HCT116 (cell line): Measurements from ENCODE around the gene ZNF429. TPM values are rescaled to one million over a fixed set of nuclear protein-coding genes. Genes with fewer than 3 reads are reported as not detected.

Experiments used
- ATAC-seq: fragments of 200-7000 bp; cut with Tn5 transposase; 2 replicates; pipeline ENCODE4 v1.9.1; 2020; ENCODE audit warnings: mild to moderate bottlenecking, moderate library complexity
- BruUV-seq: library from RNA; stranded (reverse); fragments of 400-500 nt; replicated peaks from 2 replicates; lab custom pipeline; 2021; lab: Mats Ljungman, UMichigan
- CTCF ChIA-PET: fragments of 300-600 bp; sonication (Branson Sonifier 250); formaldehyde crosslinking; loops from one replicate; lab custom pipeline; 2021; ENCODE audit warnings: antibody characterized with exemption; lab: Charles Lee
- POLR2A ChIA-PET: fragments of 300-600, 350-600 bp; sonication (Branson Sonifier 250); formaldehyde crosslinking; loops from one replicate; lab custom pipeline; 2021; ENCODE audit warnings: antibody characterized with exemption; lab: Charles Lee
- RAD21 ChIA-PET, 2 experiments: fragments of 300-600 bp; sonication (Branson Sonifier 250); formaldehyde crosslinking; loops; one replicate each; lab custom pipeline; 2023; ENCODE audit warnings: low total read pairs in 2 of 2; ENCODE audit not compliant: uncharacterized antibody in 2 of 2, unreplicated experiment in 2 of 2, low non-redundant PET in 1 of 2; lab: Charles Lee
- DNase-seq: peaks from one replicate; pipeline ENCODE4 v3.0.0-alpha.2; 2010; ENCODE audit warnings: low read depth, low spot score
- H2AFZ ChIP-seq: fragments of 200-600 bp; shearing (Covaris generic), sonication (generic); 2 replicates; pipeline ENCODE4 v1.6.1; 2017; ENCODE audit warnings: low read depth, mixed run types, mixed read lengths, antibody characterized with exemption, low read length; ENCODE audit not compliant: poor library complexity, severe bottlenecking
- H3K27ac ChIP-seq: 2 replicates; pipeline ENCODE4 v1.5.1; 2012; ENCODE audit warnings: low read depth, low read length
- H3K27me3 ChIP-seq: fragments of 200-600 bp; sonication (generic); 2 replicates; pipeline ENCODE4 v1.6.1; 2016; ENCODE audit warnings: mixed run types, low read length, mixed read lengths; ENCODE audit not compliant: insufficient read depth
- H3K36me3 ChIP-seq, 2 experiments: fragments of 200-500 bp in 1 of 2; fragments of 200-600 bp in 1 of 2; sonication (Bioruptor generic) in 1 of 2; sonication (generic) in 1 of 2; 2 replicates each; pipeline versions ENCODE4 v1.5.1 to v1.6.1; 2014 to 2016; ENCODE audit warnings: low read length in 2 of 2, inconsistent platforms in 1 of 2, mixed read lengths in 1 of 2, mixed run types in 1 of 2; ENCODE audit not compliant: insufficient read depth in 2 of 2, control insufficient read depth in 1 of 2
- H3K4me1 ChIP-seq, 2 experiments: fragments of 200-600 bp in 1 of 2; sonication (generic) in 1 of 2; 2 replicates each; pipeline versions ENCODE4 v1.5.1 to v1.6.1; 2012 to 2017; ENCODE audit warnings: low read length in 2 of 2, inconsistent platforms in 1 of 2, mild to moderate bottlenecking in 1 of 2, mixed read lengths in 1 of 2, mixed run types in 1 of 2, moderate library complexity in 1 of 2; ENCODE audit not compliant: insufficient read depth in 2 of 2, control insufficient read depth in 1 of 2
- H3K4me2 ChIP-seq: fragments of 200-600 bp; sonication (generic); 2 replicates; pipeline ENCODE4 v1.6.1; 2017; ENCODE audit warnings: mixed run types, low read length, mixed read lengths
- H3K4me3 ChIP-seq, 2 experiments: fragments of 200-600 bp in 1 of 2; sonication (generic) in 1 of 2; replicated peaks in 1 of 2; 2 replicates each; pipeline ENCODE4 v1.5.1; 2011 to 2016; ENCODE audit warnings: low read length in 2 of 2, control low read depth in 1 of 2, low read depth in 1 of 2, mild to moderate bottlenecking in 1 of 2, mixed read lengths in 1 of 2, mixed run types in 1 of 2
- H3K79me2 ChIP-seq: fragments of 200-600 bp; sonication (generic); 2 replicates; pipeline ENCODE4 v1.6.1; 2017; ENCODE audit warnings: mild to moderate bottlenecking, mixed run types, low read length, moderate library complexity, mixed read lengths; ENCODE audit not compliant: insufficient read depth
- H3K9ac ChIP-seq: fragments of 200-600 bp; sonication (generic); 2 replicates; pipeline ENCODE4 v1.6.1; 2016; ENCODE audit warnings: low read length, mixed read lengths
- H3K9me2 ChIP-seq: fragments of 200-600 bp; sonication (generic), shearing (Covaris generic); 2 replicates; pipeline ENCODE4 v1.6.1; 2017; ENCODE audit warnings: mixed run types, mild to moderate bottlenecking, moderate library complexity; ENCODE audit not compliant: insufficient read depth
- H3K9me3 ChIP-seq, 2 experiments: fragments of 200-500 bp in 1 of 2; fragments of 200-600 bp in 1 of 2; sonication (Bioruptor generic) in 1 of 2; sonication (generic) in 1 of 2; 2 replicates each; pipeline ENCODE4 v1.6.1; 2014 to 2017; ENCODE audit warnings: low read length in 2 of 2, mixed read lengths in 2 of 2, inconsistent platforms in 1 of 2, low read depth in 1 of 2, mild to moderate bottlenecking in 1 of 2, mixed run types in 1 of 2, moderate library complexity in 1 of 2; ENCODE audit not compliant: control insufficient read depth in 1 of 2, insufficient read depth in 1 of 2
- H4K20me1 ChIP-seq: fragments of 200-600 bp; sonication (generic), shearing (Covaris generic); 2 replicates; pipeline ENCODE4 v1.6.1; 2017; ENCODE audit warnings: mixed run types, mild to moderate bottlenecking, moderate library complexity; ENCODE audit not compliant: insufficient read depth
- ATF3 ChIP-seq: IDR thresholded peaks from 2 replicates; pipeline ENCODE4 v1.6.1; 2012
- EZH2 ChIP-seq: fragments of 200-600 bp; sonication (generic); IDR thresholded peaks from 2 replicates; pipeline ENCODE4 v1.6.1; 2017; ENCODE audit warnings: antibody characterized with exemption, mixed run types
- EZH2phosphoT487 ChIP-seq: fragments of 200-600 bp; IDR thresholded peaks from 2 replicates; pipeline ENCODE4 v1.6.1; 2018; ENCODE audit warnings: antibody characterized with exemption, borderline replicate concordance
- JUND ChIP-seq: IDR thresholded peaks from 2 replicates; pipeline ENCODE4 v1.6.1; 2012
- MAX ChIP-seq: IDR thresholded peaks from 2 replicates; pipeline ENCODE4 v1.6.1; 2012
- POLR2AphosphoS5 ChIP-seq: IDR thresholded peaks from 2 replicates; pipeline ENCODE4 v1.6.1; 2011; ENCODE audit warnings: mild to moderate bottlenecking, low read depth, low read length, moderate library complexity
- ZBTB33 ChIP-seq: IDR thresholded peaks from 2 replicates; pipeline ENCODE4 v1.6.1; 2011; ENCODE audit warnings: mild to moderate bottlenecking, low read length, moderate library complexity; ENCODE audit not compliant: insufficient replicate concordance; ENCODE audit errors: extremely low read depth
- intact Hi-C: fragments of 100-400 bp; cut with micrococcal nuclease; formaldehyde crosslinking; loops from 2 replicates; pipeline ENCODE4 v1.10.0; 2022
- total RNA-seq: library from RNA; stranded (reverse); gene quantifications from one replicate; pipeline ENCODE4 v1.2.1, GENCODE V29; 2021; ENCODE audit not compliant: unreplicated experiment

ZNF429 gene
- total RNA-seq, 1 experiment from 2014 or later, result 0.42 TPM

GRCh38 chr19:21580818-21581217 lies 75.4 kb downstream of the ZNF429 start:
- BruUV-seq, result no TSS peak
- ATAC-seq (no peak), DNase-seq (no peak)
- Histone ChIP-seq H3K9ac (no peak overlapping the region), H4K20me1 (no peaks in the 10 kb centered on the region), H3K36me3 (no peaks in the 10 kb centered on the region), H3K27ac (no peak overlapping the region), H3K79me2 (no peaks in the 10 kb centered on the region), H3K27me3 (no peaks in the 10 kb centered on the region), H3K9me2 (no peaks in the 10 kb centered on the region), H2AFZ (no peak overlapping the region), H3K4me1 (no peaks in the 10 kb centered on the region), H3K9me3 (peaks cover 0 to 32% of the 10 kb centered on the region in 2 experiments; a peak in 2 of 4 replicates), H3K4me2 (no peak overlapping the region), H3K4me3 (no peak overlapping the region)
- POLR2A ChIA-PET, result no interaction called here
- RAD21 ChIA-PET, result no interaction called here
- TF ChIP-seq EZH2phosphoT487 (no peak), POLR2AphosphoS5 (no peak), EZH2 (no peak), ZBTB33 (no peak), MAX (no peak), JUND (no peak), ATF3 (no peak)
- CTCF ChIA-PET, result no interaction called here
- intact Hi-C loops, result no loop called here
